ENCODE data around the gene PTK7. TPM values are rescaled to one million over a fixed set of nuclear protein-coding genes. Genes with fewer than 3 reads are reported as not detected.

PTK7 gene
- total RNA-seq, 1 experiment from 2014 or later: 105 TPM

DNA sequence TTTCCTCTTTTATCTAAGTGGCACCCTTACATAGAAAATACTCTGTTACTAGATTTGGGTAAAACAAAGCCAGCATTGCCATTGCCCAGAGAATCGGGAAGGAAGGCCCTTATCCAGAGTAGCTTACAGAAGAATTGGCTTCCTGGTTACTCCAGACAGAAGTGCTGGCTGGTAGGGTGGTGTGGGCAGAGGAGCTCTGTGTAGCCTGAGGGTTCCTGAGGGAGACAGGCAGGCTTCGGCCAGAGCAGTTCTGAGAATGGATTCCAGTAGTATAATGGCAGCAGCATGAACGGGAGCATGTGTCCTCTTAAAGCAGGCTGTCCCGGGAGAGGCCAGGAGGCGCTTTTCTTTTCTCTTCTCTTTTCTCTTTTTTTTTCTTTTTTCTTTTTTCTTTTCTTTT lies 117.8 kb downstream of the PTK7 start:
- intact Hi-C loops (cut with micrococcal nuclease): no loop called here
- Histone ChIP-seq H3K9me3 (ENCODE audit: control insufficient read depth in 1 of 2, insufficient read depth in 1 of 2, low read depth in 1 of 2, low read length in 2 of 2) (no peaks in the 10 kb centered on the region), H2AFZ (ENCODE audit: low read depth, low read length, poor library complexity, severe bottlenecking) (no peak overlapping the region), H3K9me2 (ENCODE audit: insufficient read depth) (no peaks in the 10 kb centered on the region), H3K79me2 (ENCODE audit: insufficient read depth, low read length) (no peaks in the 10 kb centered on the region), H3K4me3 (replicated peaks in 1 of 2; ENCODE audit: low read depth in 1 of 2, low read length in 2 of 2) (no peak overlapping the region), H4K20me1 (ENCODE audit: insufficient read depth) (no peaks in the 10 kb centered on the region), H3K4me2 (ENCODE audit: low read length) (no peak overlapping the region), H3K27ac (ENCODE audit: low read depth, low read length) (no peak overlapping the region), H3K4me1 (ENCODE audit: control insufficient read depth in 1 of 2, insufficient read depth in 2 of 2, low read length in 2 of 2) (no peaks in the 10 kb centered on the region), H3K36me3 (ENCODE audit: control insufficient read depth in 1 of 2, insufficient read depth in 2 of 2, low read length in 2 of 2) (peaks cover 0 to 3% of the 10 kb centered on the region in 2 experiments; a peak in 2 of 4 replicates), H3K27me3 (ENCODE audit: insufficient read depth, low read length) (no peaks in the 10 kb centered on the region), H3K9ac (ENCODE audit: low read length) (no peak overlapping the region)
- DNase-seq (ENCODE audit: low read depth, low spot score) (no peak), ATAC-seq (no peak)
- BruUV-seq (replicated peaks): no TSS peak
- RAD21 ChIA-PET (ENCODE audit: low non-redundant PET in 1 of 2, low total read pairs in 2 of 2, uncharacterized antibody in 2 of 2, unreplicated experiment in 2 of 2): no interaction called here
- CTCF ChIA-PET: no interaction called here
- TF ChIP-seq, protein P1, sequence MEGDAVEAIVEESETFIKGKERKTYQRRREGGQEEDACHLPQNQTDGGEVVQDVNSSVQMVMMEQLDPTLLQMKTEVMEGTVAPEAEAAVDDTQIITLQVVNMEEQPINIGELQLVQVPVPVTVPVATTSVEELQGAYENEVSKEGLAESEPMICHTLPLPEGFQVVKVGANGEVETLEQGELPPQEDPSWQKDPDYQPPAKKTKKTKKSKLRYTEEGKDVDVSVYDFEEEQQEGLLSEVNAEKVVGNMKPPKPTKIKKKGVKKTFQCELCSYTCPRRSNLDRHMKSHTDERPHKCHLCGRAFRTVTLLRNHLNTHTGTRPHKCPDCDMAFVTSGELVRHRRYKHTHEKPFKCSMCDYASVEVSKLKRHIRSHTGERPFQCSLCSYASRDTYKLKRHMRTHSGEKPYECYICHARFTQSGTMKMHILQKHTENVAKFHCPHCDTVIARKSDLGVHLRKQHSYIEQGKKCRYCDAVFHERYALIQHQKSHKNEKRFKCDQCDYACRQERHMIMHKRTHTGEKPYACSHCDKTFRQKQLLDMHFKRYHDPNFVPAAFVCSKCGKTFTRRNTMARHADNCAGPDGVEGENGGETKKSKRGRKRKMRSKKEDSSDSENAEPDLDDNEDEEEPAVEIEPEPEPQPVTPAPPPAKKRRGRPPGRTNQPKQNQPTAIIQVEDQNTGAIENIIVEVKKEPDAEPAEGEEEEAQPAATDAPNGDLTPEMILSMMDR (IDR thresholded peaks at IDR 0.05 in 2 of 3, conservative IDR thresholded peaks at IDR 0.05 in 1 of 3; ENCODE audit: borderline replicate concordance in 1 of 3, insufficient read depth in 1 of 3, low read depth in 2 of 3, low read length in 2 of 3): no peak
- TF ChIP-seq ZNF274 (IDR thresholded peaks at IDR 0.05; ENCODE audit: low read depth, low read length): no peak
- TF ChIP-seq EZH2phosphoT487 (IDR thresholded peaks at IDR 0.05; ENCODE audit: borderline replicate concordance): no peak
- no peak for TF ChIP-seq CEBPB (IDR thresholded peaks at IDR 0.05; ENCODE audit: low read depth)
- POLR2A ChIA-PET: no interaction called here

DNA sequence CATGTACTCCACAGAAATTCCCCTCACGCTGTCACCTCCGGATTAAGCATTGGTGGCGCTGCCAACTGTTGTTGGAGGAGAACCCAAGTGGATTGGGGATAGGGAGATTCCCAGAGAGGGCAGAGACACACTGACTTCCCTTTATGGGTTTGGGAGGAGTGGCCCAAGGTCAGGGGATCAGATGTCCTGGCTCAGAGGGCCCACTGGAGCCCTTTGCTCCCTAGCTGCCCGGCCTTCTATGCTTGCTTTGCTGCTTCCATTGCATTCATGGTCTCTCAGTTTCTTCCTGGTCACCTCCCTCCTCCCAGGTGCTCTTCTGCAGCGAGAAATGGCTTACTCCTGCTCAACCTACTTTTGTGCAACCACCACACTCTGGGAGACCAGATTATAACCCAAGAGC lies 120.2 kb downstream of the PTK7 start:
- Histone ChIP-seq H3K36me3 (ENCODE audit: control insufficient read depth in 1 of 2, insufficient read depth in 2 of 2, low read length in 2 of 2) (peaks cover 0 to 3% of the 10 kb centered on the region in 2 experiments; a peak in 2 of 4 replicates), H3K27me3 (ENCODE audit: insufficient read depth, low read length) (no peaks in the 10 kb centered on the region), H3K9me2 (ENCODE audit: insufficient read depth) (no peaks in the 10 kb centered on the region), H3K9me3 (ENCODE audit: control insufficient read depth in 1 of 2, insufficient read depth in 1 of 2, low read depth in 1 of 2, low read length in 2 of 2) (no peaks in the 10 kb centered on the region), H3K4me1 (ENCODE audit: control insufficient read depth in 1 of 2, insufficient read depth in 2 of 2, low read length in 2 of 2) (no peaks in the 10 kb centered on the region), H2AFZ (ENCODE audit: low read depth, low read length, poor library complexity, severe bottlenecking) (no peak overlapping the region), H3K4me3 (replicated peaks in 1 of 2; ENCODE audit: low read depth in 1 of 2, low read length in 2 of 2) (no peak overlapping the region), H3K79me2 (ENCODE audit: insufficient read depth, low read length) (no peaks in the 10 kb centered on the region), H3K9ac (ENCODE audit: low read length) (no peak overlapping the region), H4K20me1 (ENCODE audit: insufficient read depth) (no peaks in the 10 kb centered on the region), H3K4me2 (ENCODE audit: low read length) (no peak overlapping the region), H3K27ac (ENCODE audit: low read depth, low read length) (no peak overlapping the region)
- ATAC-seq: no peak
- DNase-seq (ENCODE audit: low read depth, low spot score): no peak
- BruUV-seq (replicated peaks): no TSS peak
- POLR2A ChIA-PET: no interaction called here
- TF ChIP-seq EZH2phosphoT487 (IDR thresholded peaks at IDR 0.05; ENCODE audit: borderline replicate concordance) (no peak), CEBPB (IDR thresholded peaks at IDR 0.05; ENCODE audit: low read depth) (no peak), ZFX (IDR thresholded peaks at IDR 0.05) (no peak), EZH2 (IDR thresholded peaks at IDR 0.05) (no peak), SP1 (IDR thresholded peaks at IDR 0.05; ENCODE audit: low read depth) (no peak), EGR1 (IDR thresholded peaks at IDR 0.05; ENCODE audit: low read depth) (no peak), ZNF274 (IDR thresholded peaks at IDR 0.05; ENCODE audit: low read depth, low read length) (no peak)
- TF ChIP-seq, protein P1 (IDR thresholded peaks at IDR 0.05 in 2 of 3, conservative IDR thresholded peaks at IDR 0.05 in 1 of 3; ENCODE audit: borderline replicate concordance in 1 of 3, insufficient read depth in 1 of 3, low read depth in 2 of 3, low read length in 2 of 3): no peak
- RAD21 ChIA-PET (ENCODE audit: low non-redundant PET in 1 of 2, low total read pairs in 2 of 2, uncharacterized antibody in 2 of 2, unreplicated experiment in 2 of 2): no interaction called here
- CTCF ChIA-PET: no interaction called here
- intact Hi-C loops (cut with micrococcal nuclease): no loop called here
